HG02759 (cell line): ENCODE data around the gene JUNB.

Source experiments
- ATAC-seq: cut with Tn5 transposase; IDR thresholded peaks from one replicate; pipeline ENCODE4 v1.9.1; 2021; ENCODE audit warnings: mild to moderate bottlenecking, moderate library complexity; ENCODE audit not compliant: unreplicated experiment

Gene JUNB

DNA sequence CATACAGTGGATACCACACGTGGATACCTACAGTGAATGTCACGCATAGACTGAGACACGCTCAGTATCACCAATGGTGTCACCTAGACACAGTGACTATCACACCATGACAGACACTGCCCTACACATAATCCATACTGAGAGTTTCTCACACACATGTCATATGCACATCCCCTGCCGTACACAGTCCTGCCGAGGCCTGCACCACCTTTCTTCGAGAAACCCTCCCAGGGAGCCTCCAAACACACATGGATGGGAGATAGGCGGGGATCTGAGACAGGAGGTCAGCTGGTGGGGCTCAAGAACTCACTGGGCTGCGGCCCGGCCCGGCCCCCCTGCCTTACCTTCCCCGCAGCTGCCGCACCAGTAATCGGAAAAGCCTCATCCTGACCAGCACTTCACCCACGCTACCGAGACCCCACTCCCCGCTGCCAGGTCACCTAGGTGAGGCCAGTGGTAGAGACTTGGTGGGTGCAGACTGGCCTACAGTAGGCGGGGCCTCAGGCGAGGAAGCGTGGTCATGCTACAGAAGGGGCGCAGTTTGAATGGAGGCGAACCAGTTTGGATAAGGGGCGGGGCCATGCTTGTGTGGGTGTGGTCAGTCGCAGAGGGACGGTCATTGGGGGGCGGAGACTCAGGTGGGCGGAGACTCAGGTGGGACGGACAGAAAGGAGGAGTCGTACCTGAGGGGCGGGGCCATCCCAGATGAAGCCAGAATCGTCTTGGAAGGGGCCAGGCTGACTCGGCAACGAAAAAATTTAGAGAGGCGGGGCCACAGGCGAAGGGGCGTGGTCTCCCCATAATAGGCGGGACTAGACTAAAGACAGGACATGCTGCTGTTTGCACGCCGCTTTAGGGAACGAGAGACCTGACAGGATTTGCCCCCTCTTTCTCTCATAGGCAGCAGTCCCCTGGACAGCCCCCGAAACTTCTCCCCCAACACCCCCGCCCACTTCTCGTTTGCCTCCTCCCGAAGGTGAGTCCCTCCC, 49.1 kb downstream of the JUNB start:
- ATAC-seq, result no peak

DNA sequence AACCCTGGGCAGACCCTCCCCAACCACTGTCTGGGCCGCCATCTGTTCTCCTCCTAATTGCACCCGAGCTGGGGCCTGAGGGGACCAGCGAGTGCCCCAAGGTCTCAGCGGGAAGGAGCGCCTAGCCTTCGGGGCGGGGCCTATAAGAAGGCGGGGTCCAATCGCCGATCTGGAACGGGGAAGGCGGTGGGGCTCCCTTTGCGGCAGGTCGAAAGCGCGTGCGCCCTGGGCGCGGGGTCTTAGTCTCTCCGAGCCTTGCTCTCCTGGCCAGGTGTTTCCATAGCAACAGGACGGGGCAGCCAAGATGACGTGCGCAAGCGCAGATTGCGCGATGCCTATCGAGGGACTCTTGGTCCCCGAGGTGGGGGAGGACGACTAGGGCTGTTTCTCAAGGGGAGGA, 49.8 kb downstream of the JUNB start:
- ATAC-seq, result no peak

DNA sequence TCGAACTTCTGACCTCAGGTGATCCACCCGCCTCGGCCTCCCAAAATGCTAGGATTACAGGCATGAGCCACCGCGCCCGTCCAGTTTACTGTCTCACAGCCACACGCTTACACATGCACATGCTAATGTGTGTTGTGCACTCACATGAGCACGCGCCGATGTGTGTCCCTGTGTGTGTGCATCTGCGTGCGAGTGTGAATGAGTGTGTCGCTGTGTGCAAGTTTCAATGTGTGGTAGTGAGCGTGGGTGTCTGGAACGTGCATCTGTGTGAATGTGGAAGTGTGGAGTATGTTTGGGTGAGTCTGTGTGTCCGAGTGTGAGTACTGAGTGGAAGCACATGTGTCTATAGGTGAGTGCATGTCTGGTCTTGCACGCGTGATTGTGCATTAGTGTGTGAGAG, 51.2 kb downstream of the JUNB start:
- no peak for ATAC-seq
